SK-N-SH treated with all-trans-retinoic acid at 6 μM for 48 hours (cell line): ENCODE measurements around the gene EFEMP1.
A peak's percentile ranks its signal among the peaks of the same experiment; 100 is the strongest.

Experiments used
- ATAC-seq: fragments of 200-7000 bp; cut with Tn5 transposase; 3 replicates; pipeline ENCODE4 v1.9.1; 2020; ENCODE audit warnings: mild to moderate bottlenecking, moderate library complexity
- ARNTL ChIP-seq: fragments of 450-650 bp; formaldehyde crosslinking; IDR thresholded peaks from 2 replicates; pipeline ENCODE4 v1.5.0; 2020; ENCODE audit warnings: low read depth, mild to moderate bottlenecking, moderate library complexity, borderline replicate concordance
- CREB5 ChIP-seq: fragments of 250-450 bp; sonication (Bioruptor Pico); IDR thresholded peaks from 2 replicates; pipeline ENCODE4 v1.5.1; 2020; ENCODE audit warnings: low read depth, mild to moderate bottlenecking, moderate library complexity
- CSDC2 ChIP-seq: fragments of 250-450 bp; sonication (Bioruptor Pico); IDR thresholded peaks from 2 replicates; pipeline ENCODE4 v1.5.0; 2020; ENCODE audit warnings: mild to moderate bottlenecking, moderate library complexity
- CSRNP3 ChIP-seq: fragments of 250-450 bp; sonication (Bioruptor Pico); IDR thresholded peaks from 2 replicates; pipeline ENCODE4 v1.5.1; 2021; ENCODE audit warnings: mild to moderate bottlenecking, moderate library complexity
- ESRRG ChIP-seq: fragments of 250-450 bp; sonication (Bioruptor Pico); IDR thresholded peaks from 2 replicates; pipeline ENCODE4 v1.6.1; 2021; ENCODE audit warnings: mild to moderate bottlenecking
- GLIS3 ChIP-seq: fragments of 250-450 bp; sonication (Bioruptor Pico); IDR thresholded peaks from 2 replicates; pipeline ENCODE4 v1.5.0; 2020; ENCODE audit warnings: mild to moderate bottlenecking, moderate library complexity
- ISL1 ChIP-seq: fragments of 250-450 bp; sonication (Bioruptor Pico); IDR thresholded peaks from 2 replicates; pipeline ENCODE4 v2.1.2; 2022; ENCODE audit warnings: mild to moderate bottlenecking, moderate library complexity
- OSR1 ChIP-seq: fragments of 250-450 bp; sonication (Bioruptor Pico); IDR thresholded peaks from 2 replicates; pipeline ENCODE4 v1.8.0; 2022; ENCODE audit warnings: moderate library complexity, mild to moderate bottlenecking, inconsistent platforms
- PPARA ChIP-seq: fragments of 250-450 bp; sonication (Bioruptor Pico); IDR thresholded peaks from 2 replicates; pipeline ENCODE4 v1.5.0; 2020; ENCODE audit warnings: mild to moderate bottlenecking, borderline replicate concordance
- RARB ChIP-seq: fragments of 250-450 bp; sonication (Bioruptor Pico); IDR thresholded peaks from 2 replicates; pipeline ENCODE4 v1.8.0; 2021; ENCODE audit warnings: mild to moderate bottlenecking, moderate library complexity
- SNAI2 ChIP-seq: fragments of 250-450 bp; sonication (Bioruptor Pico); IDR thresholded peaks from 2 replicates; pipeline ENCODE4 v1.5.0; 2020; ENCODE audit warnings: mild to moderate bottlenecking, moderate library complexity
- TSHZ2 ChIP-seq: fragments of 250-450 bp; sonication (Bioruptor Pico); IDR thresholded peaks from 2 replicates; pipeline ENCODE4 v1.5.0; 2020; ENCODE audit warnings: mild to moderate bottlenecking, moderate library complexity
- ZC3H10 ChIP-seq: fragments of 250-450 bp; sonication (Bioruptor Pico); IDR thresholded peaks from 2 replicates; pipeline ENCODE4 v1.5.1; 2021; ENCODE audit warnings: mild to moderate bottlenecking, moderate library complexity
- ZFP3 ChIP-seq: fragments of 250-450 bp; sonication (Bioruptor Pico); IDR thresholded peaks from 2 replicates; pipeline ENCODE4 v1.5.0; 2020; ENCODE audit warnings: mild to moderate bottlenecking, moderate library complexity
- ZFP30 ChIP-seq: fragments of 450-650 bp; formaldehyde crosslinking; IDR thresholded peaks from 2 replicates; pipeline ENCODE4 v1.5.0; 2022; ENCODE audit warnings: mild to moderate bottlenecking, moderate library complexity
- TF ChIP-seq, protein P1 (sequence below): fragments of 250-450 bp; sonication (Bioruptor Pico); IDR thresholded peaks from 2 replicates; pipeline ENCODE4 v1.8.0; 2020; ENCODE audit warnings: mild to moderate bottlenecking, moderate library complexity, borderline replicate concordance
- TF ChIP-seq, protein P2 (sequence below): fragments of 250-450 bp; sonication (Bioruptor Pico); IDR thresholded peaks from 2 replicates; pipeline ENCODE4 v1.8.0; 2021; ENCODE audit warnings: low read depth, mild to moderate bottlenecking, moderate library complexity, borderline replicate concordance

EFEMP1 gene

GRCh38 chr2:55917713-55918390 lies 5.7 kb downstream of the EFEMP1 start (continued):
- TF ChIP-seq, protein P1, sequence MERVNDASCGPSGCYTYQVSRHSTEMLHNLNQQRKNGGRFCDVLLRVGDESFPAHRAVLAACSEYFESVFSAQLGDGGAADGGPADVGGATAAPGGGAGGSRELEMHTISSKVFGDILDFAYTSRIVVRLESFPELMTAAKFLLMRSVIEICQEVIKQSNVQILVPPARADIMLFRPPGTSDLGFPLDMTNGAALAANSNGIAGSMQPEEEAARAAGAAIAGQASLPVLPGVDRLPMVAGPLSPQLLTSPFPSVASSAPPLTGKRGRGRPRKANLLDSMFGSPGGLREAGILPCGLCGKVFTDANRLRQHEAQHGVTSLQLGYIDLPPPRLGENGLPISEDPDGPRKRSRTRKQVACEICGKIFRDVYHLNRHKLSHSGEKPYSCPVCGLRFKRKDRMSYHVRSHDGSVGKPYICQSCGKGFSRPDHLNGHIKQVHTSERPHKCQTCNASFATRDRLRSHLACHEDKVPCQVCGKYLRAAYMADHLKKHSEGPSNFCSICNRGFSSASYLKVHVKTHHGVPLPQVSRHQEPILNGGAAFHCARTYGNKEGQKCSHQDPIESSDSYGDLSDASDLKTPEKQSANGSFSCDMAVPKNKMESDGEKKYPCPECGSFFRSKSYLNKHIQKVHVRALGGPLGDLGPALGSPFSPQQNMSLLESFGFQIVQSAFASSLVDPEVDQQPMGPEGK, result no peak

DNA sequence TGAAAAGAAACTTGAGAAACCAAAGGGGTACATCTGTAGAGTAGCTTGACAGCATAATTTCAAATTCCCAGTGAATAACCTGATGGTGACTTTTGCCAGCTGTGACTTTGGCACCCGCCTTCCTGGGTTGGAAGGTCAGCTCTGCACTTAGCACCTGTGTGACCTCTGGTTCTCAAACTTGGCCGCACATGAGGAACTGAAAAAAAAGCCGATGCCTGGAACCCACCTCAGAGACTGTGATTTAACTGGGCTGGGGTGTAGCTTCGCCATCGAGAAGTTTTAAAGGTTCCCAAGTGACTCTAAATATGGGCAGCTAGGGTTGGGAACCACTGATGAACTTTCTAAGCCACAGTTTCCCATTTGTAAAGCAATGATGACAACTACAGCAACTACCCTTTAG lies 6.5 kb downstream of the EFEMP1 start:
- TF ChIP-seq ZFP30 (no peak), ARNTL (CRISPR knock-in tag) (no peak), CREB5 (no peak), CSDC2 (CRISPR knock-in tag) (no peak), OSR1 (CRISPR knock-in tag) (no peak), CSRNP3 (CRISPR knock-in tag) (no peak), ESRRG (CRISPR knock-in tag) (no peak), PPARA (no peak), ISL1 (CRISPR knock-in tag) (no peak), RARB (CRISPR knock-in tag) (no peak), SNAI2 (CRISPR knock-in tag) (no peak), ZFP3 (no peak), GLIS3 (CRISPR knock-in tag) (no peak), ZC3H10 (CRISPR knock-in tag) (no peak)
- TF ChIP-seq, protein P2, sequence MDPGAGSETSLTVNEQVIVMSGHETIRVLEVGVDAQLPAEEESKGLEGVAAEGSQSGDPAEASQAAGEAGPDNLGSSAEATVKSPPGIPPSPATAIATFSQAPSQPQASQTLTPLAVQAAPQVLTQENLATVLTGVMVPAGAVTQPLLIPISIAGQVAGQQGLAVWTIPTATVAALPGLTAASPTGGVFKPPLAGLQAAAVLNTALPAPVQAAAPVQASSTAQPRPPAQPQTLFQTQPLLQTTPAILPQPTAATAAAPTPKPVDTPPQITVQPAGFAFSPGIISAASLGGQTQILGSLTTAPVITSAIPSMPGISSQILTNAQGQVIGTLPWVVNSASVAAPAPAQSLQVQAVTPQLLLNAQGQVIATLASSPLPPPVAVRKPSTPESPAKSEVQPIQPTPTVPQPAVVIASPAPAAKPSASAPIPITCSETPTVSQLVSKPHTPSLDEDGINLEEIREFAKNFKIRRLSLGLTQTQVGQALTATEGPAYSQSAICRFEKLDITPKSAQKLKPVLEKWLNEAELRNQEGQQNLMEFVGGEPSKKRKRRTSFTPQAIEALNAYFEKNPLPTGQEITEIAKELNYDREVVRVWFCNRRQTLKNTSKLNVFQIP (CRISPR knock-in tag), result no peak
- TF ChIP-seq, protein P1, result no peak
- ATAC-seq, result no peak

DNA sequence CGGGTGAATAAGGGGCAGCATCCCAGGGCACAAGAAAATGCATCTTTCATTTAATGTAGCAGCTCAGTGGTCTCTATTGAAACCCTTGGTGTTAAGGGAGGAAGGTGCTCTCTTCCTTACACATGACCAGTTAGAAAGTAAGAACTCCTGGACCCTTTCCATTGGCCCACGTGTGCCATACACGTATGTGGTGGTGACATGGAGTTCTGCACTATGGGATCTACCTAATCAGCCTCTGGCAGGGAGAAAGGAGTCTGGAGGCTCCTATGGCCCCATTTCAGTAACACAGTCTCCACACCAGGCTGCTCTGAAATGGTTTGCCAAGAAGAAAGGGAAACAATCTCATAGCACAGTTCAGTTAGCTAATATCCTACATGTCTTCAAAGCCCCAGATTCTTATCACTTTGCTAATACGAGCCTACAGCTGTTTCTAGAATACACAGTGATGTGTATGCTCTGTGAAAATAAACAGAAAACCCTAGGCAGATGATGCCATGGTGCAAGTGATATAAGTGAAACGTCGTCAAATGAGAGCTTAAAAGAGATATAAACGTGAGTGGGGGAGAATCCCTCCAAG lies 7.0 kb downstream of the EFEMP1 start:
- TF ChIP-seq ESRRG (CRISPR knock-in tag), result no peak
- TF ChIP-seq ZC3H10 (CRISPR knock-in tag), result no peak
- no peak for TF ChIP-seq ARNTL (CRISPR knock-in tag)
- TF ChIP-seq, protein P1, result no peak
- TF ChIP-seq TSHZ2 (CRISPR knock-in tag), result no peak
- TF ChIP-seq OSR1 (CRISPR knock-in tag), result no peak
- peak; percentile 54 for ATAC-seq
